K562 (cell line): ENCODE measurements around the gene CMSS1. TPM values are rescaled to one million over a fixed set of nuclear protein-coding genes. Genes with fewer than 3 reads are reported as not detected.

Experiments
- ATAC-seq: fragments of 200-7000 bp; cut with Tn5 transposase; 3 replicates; pipeline ENCODE4 v1.9.1; 2020; ENCODE audit warnings: moderate library complexity
- BruUV-seq: library from RNA; stranded (reverse); fragments of 400-500 nt; replicated peaks from 2 replicates; lab custom pipeline; 2021; lab: Mats Ljungman, UMichigan
- CTCF ChIA-PET: fragments of 300-600 bp; formaldehyde crosslinking; extraction: SDS; loops from one replicate; lab custom pipeline; 2021; ENCODE audit warnings: low intra/inter-chr PET ratio; lab: Yijun Ruan, JAX
- POLR2A ChIA-PET: fragments of 300-600, 350-650 bp; sonication (Branson Sonifier 250); formaldehyde crosslinking; extraction: SDS; loops from one replicate; lab custom pipeline; 2021; ENCODE audit warnings: antibody characterized with exemption, inconsistent platforms; lab: Yijun Ruan, JAX
- DNase-seq, 4 experiments: peaks; one replicate each; pipeline versions ENCODE4 v3.0.0 to v3.0.0-alpha.2; 2011 to 2018; ENCODE audit warnings: low spot score in 3 of 4, mixed read lengths in 3 of 4; ENCODE audit errors: extremely low read depth in 1 of 4
- FAIRE-seq: peaks from 2 replicates; lab custom pipeline; 2011; peaks lifted over from hg19 to GRCh38; lab: Jason Lieb, UNC
- H2AFZ ChIP-seq: 2 replicates; pipeline ENCODE4 v1.6.0; 2011; ENCODE audit warnings: low read depth, low read length, control low read depth, inconsistent platforms
- H3K27ac ChIP-seq: fragments of 200-600 bp; 3 replicates; pipeline ENCODE4 v1.8.0; 2011; ENCODE audit warnings: low read depth, mild to moderate bottlenecking, control low read depth, inconsistent platforms, low read length, moderate library complexity, mixed read lengths; ENCODE audit errors: extremely low read depth
- H3K27me3 ChIP-seq, 2 experiments: fragments of 300-600 bp in 1 of 2; 2 replicates in 1 of 2; 3 replicates in 1 of 2; pipeline versions ENCODE4 v1.6.0 to v1.8.0; 2011; ENCODE audit warnings: inconsistent platforms in 2 of 2, low read length in 2 of 2, mild to moderate bottlenecking in 1 of 2, mixed read lengths in 1 of 2, moderate library complexity in 1 of 2; ENCODE audit not compliant: control insufficient read depth in 2 of 2, insufficient read depth in 2 of 2
- H3K36me3 ChIP-seq: fragments of 300-600 bp; 3 replicates; pipeline ENCODE4 v1.8.0; 2011; ENCODE audit warnings: mild to moderate bottlenecking, low read length, inconsistent platforms; ENCODE audit not compliant: control insufficient read depth, insufficient read depth
- H3K4me1 ChIP-seq, 2 experiments: fragments of 200-600 bp in 1 of 2; replicated peaks in 1 of 2; 2 replicates in 1 of 2; 3 replicates in 1 of 2; pipeline versions ENCODE4 v1.5.1 to v1.8.0; 2011; ENCODE audit warnings: inconsistent platforms in 2 of 2, low read length in 2 of 2, mild to moderate bottlenecking in 1 of 2, mixed read lengths in 1 of 2, moderate library complexity in 1 of 2; ENCODE audit not compliant: control insufficient read depth in 2 of 2, insufficient read depth in 2 of 2
- H3K4me2 ChIP-seq: 2 replicates; pipeline ENCODE4 v1.6.1; 2011; ENCODE audit warnings: low read length, control low read depth, inconsistent platforms, mixed read lengths; ENCODE audit not compliant: insufficient read depth
- H3K4me3 ChIP-seq: fragments of 200-600 bp; sonication (generic), shearing (Covaris generic); 2 replicates; pipeline ENCODE4 v1.5.1; 2016; ENCODE audit warnings: control low read depth, inconsistent platforms
- H3K79me2 ChIP-seq: fragments of 200-600 bp; 3 replicates; pipeline ENCODE4 v1.8.0; 2011; ENCODE audit warnings: low read length, inconsistent platforms; ENCODE audit not compliant: control insufficient read depth, insufficient read depth
- H3K9ac ChIP-seq, 2 experiments: 2 replicates each; pipeline versions ENCODE4 v1.6.0 to v1.6.1; 2011; ENCODE audit warnings: low read depth in 2 of 2, low read length in 2 of 2, control low read depth in 1 of 2, inconsistent platforms in 1 of 2, mild to moderate bottlenecking in 1 of 2, mixed read lengths in 1 of 2; ENCODE audit not compliant: insufficient read depth in 1 of 2
- H3K9me1 ChIP-seq: one replicate; pipeline ENCODE4 v1.6.0; 2011; ENCODE audit warnings: inconsistent platforms, mild to moderate bottlenecking, low read length, moderate library complexity; ENCODE audit not compliant: control insufficient read depth, insufficient read depth
- H3K9me3 ChIP-seq: replicated peaks from 2 replicates; pipeline ENCODE4 v1.5.1; 2011; ENCODE audit warnings: low read depth, low read length, inconsistent platforms; ENCODE audit not compliant: control insufficient read depth, insufficient read depth
- H4K20me1 ChIP-seq: replicated peaks from 2 replicates; pipeline ENCODE4 v1.6.1; 2011; ENCODE audit warnings: low read length, inconsistent platforms, mixed read lengths; ENCODE audit not compliant: control insufficient read depth, insufficient read depth
- BRF1 ChIP-seq: IDR thresholded peaks from 3 replicates; pipeline ENCODE4 v1.6.1; 2011; ENCODE audit warnings: borderline replicate concordance, mild to moderate bottlenecking; ENCODE audit not compliant: insufficient read length; ENCODE audit errors: extremely low read depth
- NFE2 ChIP-seq: IDR thresholded peaks from 2 replicates; pipeline ENCODE4 v1.6.1; 2014; ENCODE audit warnings: antibody characterized with exemption, low read depth
- PHF20 ChIP-seq: fragments of 450-650 bp; IDR thresholded peaks from 2 replicates; pipeline ENCODE4 v1.6.1; 2018; ENCODE audit not compliant: partially characterized antibody
- RBBP5 ChIP-seq: fragments of 200-600 bp; sonication (generic); IDR thresholded peaks from 2 replicates; pipeline ENCODE4 v1.6.1; 2012; ENCODE audit warnings: borderline replicate concordance, mild to moderate bottlenecking, low read length, control low read depth, inconsistent platforms; ENCODE audit not compliant: insufficient read depth, poor library complexity, severe bottlenecking
- ZBTB17 ChIP-seq: fragments of 450-650 bp; formaldehyde crosslinking; IDR thresholded peaks from 2 replicates; pipeline ENCODE4 v1.4.0; 2020; ENCODE audit warnings: mild to moderate bottlenecking
- ZC3H8 ChIP-seq: fragments of 450-650 bp; IDR thresholded peaks from 2 replicates; pipeline ENCODE4 v1.6.1; 2017
- ZNF408 ChIP-seq: fragments of 250-450 bp; sonication (Bioruptor Pico); IDR thresholded peaks from 2 replicates; pipeline ENCODE4 v1.4.0; 2020; ENCODE audit warnings: low read depth, mild to moderate bottlenecking, moderate library complexity
- WGBS: fragments of 100-300 bp; shearing (Covaris generic); methylation state at CpG from one replicate; pipeline ENCODE4 v1.1.6; 2016; ENCODE audit warnings: low coverage, mixed read lengths; ENCODE audit not compliant: insufficient coverage; ENCODE audit errors: missing lambda C conversion rate; 5-methylcytosine and 5-hydroxymethylcytosine counted together
- in situ Hi-C: fragments of 300-500 bp; cut with MboI; formaldehyde crosslinking; loops from 4 replicates; pipeline ENCODE4 v1.15.0; 2018; ENCODE audit warnings: inconsistent platforms, mixed read lengths
- intact Hi-C: fragments of 100-400 bp; cut with micrococcal nuclease; formaldehyde crosslinking; loops from 2 replicates; pipeline ENCODE4 v1.14.2; 2022
- polyA plus RNA-seq, 8 experiments: library from polyadenylated mRNA; depleted of rRNA in 4 of 8; stranded (reverse) in 5 of 8; unstranded in 3 of 8; fragments of >200 nt; fragmentation: Nextera tagmentation in 2 of 8; fragmentation: Illumina TruSeq in 1 of 8; extraction: Ambion mirVana in 2 of 8; extraction: Trizol in 1 of 8; gene quantifications; 2 replicates each; pipeline versions ENCODE4 v1.2.1 to v1.2.3, GENCODE V29; 2011 to 2014; ENCODE audit warnings: inconsistent platforms in 1 of 8, missing spikeins in 1 of 8
- total RNA-seq, 7 experiments: library from RNA; depleted of rRNA in 6 of 7; stranded (reverse); fragments of >200 nt in 6 of 7; fragmentation: Illumina TruSeq in 2 of 7; extraction: Trizol in 2 of 7; gene quantifications; 2 replicates each; pipeline versions ENCODE4 v1.2.1 to v1.2.3, GENCODE V29; 2011 to 2021; ENCODE audit warnings: low replicate concordance in 1 of 7
- TF ChIP-seq, protein P1 (sequence below), 2 experiments: IDR thresholded peaks; 2 replicates each; pipeline ENCODE4 v1.6.1; 2011; ENCODE audit warnings: borderline replicate concordance in 1 of 2, control low read depth in 1 of 2, low read depth in 1 of 2, low read length in 1 of 2, mild to moderate bottlenecking in 1 of 2, mixed read lengths in 1 of 2, moderate library complexity in 1 of 2; ENCODE audit not compliant: insufficient read depth in 1 of 2, insufficient read length in 1 of 2, poor library complexity in 1 of 2, severe bottlenecking in 1 of 2; ENCODE audit errors: extremely low read depth in 1 of 2
- TF ChIP-seq, protein P2 (sequence below): fragments of 200-800 bp; sonication (Bioruptor generic); IDR thresholded peaks from 2 replicates; pipeline ENCODE4 v1.6.1; 2016; ENCODE audit warnings: missing genetic modification characterization, missing compliant biosample characterization
- TF ChIP-seq, protein P3 (sequence below): fragments of 150-350 bp; conservative IDR thresholded peaks from 2 replicates; pipeline ENCODE4 v1.6.1; 2014; ENCODE audit warnings: low read length

CMSS1 gene
- total and polyA plus RNA-seq, 9 of the 15 experiments (the other 6 are each of a cell fraction or from before 2014, with no cell fraction given), result 46.9 to 109 (median 72.3) TPM

DNA sequence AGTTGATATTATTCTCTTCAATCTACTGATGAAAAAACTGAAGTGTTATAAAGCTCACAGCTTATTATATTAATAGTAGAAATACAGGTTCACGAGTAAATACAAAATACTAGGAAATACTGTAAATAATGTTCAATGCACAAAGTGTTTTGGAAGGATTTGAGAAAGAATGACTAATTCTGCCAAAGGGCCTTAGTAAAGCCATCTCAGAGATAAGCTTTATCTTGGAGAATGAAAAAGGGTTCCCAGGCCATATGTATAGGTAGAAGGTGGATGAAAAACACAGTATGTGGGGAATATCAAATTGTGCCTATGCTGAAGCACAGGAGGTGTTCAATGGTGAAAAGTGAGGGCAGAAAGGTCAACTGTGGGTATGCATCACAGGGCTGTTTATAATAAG, 123.5 kb downstream of the CMSS1 start:
- Histone ChIP-seq H3K9me3 (no peaks in the 10 kb centered on the region), H3K4me1 (no peaks in the 10 kb centered on the region), H3K36me3 (no peaks in the 10 kb centered on the region), H4K20me1 (no peaks in the 10 kb centered on the region), H2AFZ (no peak overlapping the region), H3K9ac (no peak overlapping the region), H3K27me3 (no peaks in the 10 kb centered on the region), H3K4me3 (no peak overlapping the region), H3K79me2 (no peaks in the 10 kb centered on the region), H3K27ac (no peak overlapping the region), H3K4me2 (no peak overlapping the region), H3K9me1 (no peaks in the 10 kb centered on the region)
- intact Hi-C loops (no loop called here), in situ Hi-C loops (no loop called here)
- CTCF ChIA-PET, result no interaction called here
- no peak for FAIRE-seq
- TF ChIP-seq PHF20 (no peak), ZC3H8 (no peak), NFE2 (no peak), ZNF408 (CRISPR knock-in tag) (no peak), RBBP5 (no peak), ZBTB17 (no peak), BRF1 (no peak)
- TF ChIP-seq, protein P1, sequence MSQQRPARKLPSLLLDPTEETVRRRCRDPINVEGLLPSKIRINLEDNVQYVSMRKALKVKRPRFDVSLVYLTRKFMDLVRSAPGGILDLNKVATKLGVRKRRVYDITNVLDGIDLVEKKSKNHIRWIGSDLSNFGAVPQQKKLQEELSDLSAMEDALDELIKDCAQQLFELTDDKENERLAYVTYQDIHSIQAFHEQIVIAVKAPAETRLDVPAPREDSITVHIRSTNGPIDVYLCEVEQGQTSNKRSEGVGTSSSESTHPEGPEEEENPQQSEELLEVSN (IDR thresholded peaks at IDR 0.05; ENCODE audit: borderline replicate concordance in 1 of 2, extremely low read depth in 1 of 2, insufficient read depth in 1 of 2, insufficient read length in 1 of 2, low read depth in 1 of 2, low read length in 1 of 2, poor library complexity in 1 of 2, severe bottlenecking in 1 of 2), result no peak
- TF ChIP-seq, protein P2, sequence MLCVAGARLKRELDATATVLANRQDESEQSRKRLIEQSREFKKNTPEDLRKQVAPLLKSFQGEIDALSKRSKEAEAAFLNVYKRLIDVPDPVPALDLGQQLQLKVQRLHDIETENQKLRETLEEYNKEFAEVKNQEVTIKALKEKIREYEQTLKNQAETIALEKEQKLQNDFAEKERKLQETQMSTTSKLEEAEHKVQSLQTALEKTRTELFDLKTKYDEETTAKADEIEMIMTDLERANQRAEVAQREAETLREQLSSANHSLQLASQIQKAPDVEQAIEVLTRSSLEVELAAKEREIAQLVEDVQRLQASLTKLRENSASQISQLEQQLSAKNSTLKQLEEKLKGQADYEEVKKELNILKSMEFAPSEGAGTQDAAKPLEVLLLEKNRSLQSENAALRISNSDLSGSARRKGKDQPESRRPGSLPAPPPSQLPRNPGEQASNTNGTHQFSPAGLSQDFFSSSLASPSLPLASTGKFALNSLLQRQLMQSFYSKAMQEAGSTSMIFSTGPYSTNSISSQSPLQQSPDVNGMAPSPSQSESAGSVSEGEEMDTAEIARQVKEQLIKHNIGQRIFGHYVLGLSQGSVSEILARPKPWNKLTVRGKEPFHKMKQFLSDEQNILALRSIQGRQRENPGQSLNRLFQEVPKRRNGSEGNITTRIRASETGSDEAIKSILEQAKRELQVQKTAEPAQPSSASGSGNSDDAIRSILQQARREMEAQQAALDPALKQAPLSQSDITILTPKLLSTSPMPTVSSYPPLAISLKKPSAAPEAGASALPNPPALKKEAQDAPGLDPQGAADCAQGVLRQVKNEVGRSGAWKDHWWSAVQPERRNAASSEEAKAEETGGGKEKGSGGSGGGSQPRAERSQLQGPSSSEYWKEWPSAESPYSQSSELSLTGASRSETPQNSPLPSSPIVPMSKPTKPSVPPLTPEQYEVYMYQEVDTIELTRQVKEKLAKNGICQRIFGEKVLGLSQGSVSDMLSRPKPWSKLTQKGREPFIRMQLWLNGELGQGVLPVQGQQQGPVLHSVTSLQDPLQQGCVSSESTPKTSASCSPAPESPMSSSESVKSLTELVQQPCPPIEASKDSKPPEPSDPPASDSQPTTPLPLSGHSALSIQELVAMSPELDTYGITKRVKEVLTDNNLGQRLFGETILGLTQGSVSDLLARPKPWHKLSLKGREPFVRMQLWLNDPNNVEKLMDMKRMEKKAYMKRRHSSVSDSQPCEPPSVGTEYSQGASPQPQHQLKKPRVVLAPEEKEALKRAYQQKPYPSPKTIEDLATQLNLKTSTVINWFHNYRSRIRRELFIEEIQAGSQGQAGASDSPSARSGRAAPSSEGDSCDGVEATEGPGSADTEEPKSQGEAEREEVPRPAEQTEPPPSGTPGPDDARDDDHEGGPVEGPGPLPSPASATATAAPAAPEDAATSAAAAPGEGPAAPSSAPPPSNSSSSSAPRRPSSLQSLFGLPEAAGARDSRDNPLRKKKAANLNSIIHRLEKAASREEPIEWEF (CRISPR knock-in tag), result no peak
- TF ChIP-seq, protein P3, sequence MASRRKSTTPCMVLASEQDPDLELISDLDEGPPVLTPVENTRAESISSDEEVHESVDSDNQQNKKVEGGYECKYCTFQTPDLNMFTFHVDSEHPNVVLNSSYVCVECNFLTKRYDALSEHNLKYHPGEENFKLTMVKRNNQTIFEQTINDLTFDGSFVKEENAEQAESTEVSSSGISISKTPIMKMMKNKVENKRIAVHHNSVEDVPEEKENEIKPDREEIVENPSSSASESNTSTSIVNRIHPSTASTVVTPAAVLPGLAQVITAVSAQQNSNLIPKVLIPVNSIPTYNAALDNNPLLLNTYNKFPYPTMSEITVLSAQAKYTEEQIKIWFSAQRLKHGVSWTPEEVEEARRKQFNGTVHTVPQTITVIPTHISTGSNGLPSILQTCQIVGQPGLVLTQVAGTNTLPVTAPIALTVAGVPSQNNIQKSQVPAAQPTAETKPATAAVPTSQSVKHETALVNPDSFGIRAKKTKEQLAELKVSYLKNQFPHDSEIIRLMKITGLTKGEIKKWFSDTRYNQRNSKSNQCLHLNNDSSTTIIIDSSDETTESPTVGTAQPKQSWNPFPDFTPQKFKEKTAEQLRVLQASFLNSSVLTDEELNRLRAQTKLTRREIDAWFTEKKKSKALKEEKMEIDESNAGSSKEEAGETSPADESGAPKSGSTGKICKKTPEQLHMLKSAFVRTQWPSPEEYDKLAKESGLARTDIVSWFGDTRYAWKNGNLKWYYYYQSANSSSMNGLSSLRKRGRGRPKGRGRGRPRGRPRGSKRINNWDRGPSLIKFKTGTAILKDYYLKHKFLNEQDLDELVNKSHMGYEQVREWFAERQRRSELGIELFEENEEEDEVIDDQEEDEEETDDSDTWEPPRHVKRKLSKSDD, result no peak
- DNase-seq, result no peak
- ATAC-seq, result no peak
- 75% methylated on average over 1 of the region's 1 CpG for WGBS
- no TSS peak for BruUV-seq
- POLR2A ChIA-PET, result interaction anchor here (0.7 to 1.9 kb wide), 2 partner anchors 10 to 184 kb away, joined by 4 to 7 read pairs; no protein-coding TSS in a partner anchor
